Measurements from ENCODE around the gene FGFR2.

DNA sequence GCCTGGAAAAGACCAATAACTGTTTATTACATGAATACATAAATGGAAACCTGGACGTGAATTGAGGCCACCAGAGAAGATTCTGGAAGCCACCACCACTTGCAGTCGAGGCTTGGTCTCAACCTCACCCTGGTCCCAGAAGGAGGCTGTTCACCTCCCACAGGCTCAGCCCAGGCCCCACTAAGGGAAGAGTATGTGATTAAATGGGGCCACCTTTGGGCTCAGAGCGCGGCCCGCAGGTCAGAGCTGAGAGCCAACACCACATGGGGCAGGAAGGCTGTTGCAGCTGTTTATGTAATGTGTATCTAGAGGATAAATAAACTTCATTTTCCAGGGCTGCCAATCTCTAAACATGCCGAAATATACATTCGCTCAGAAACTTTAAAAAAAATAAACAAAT lies 17.6 kb upstream of the FGFR2 start:
- no peak for TF ChIP-seq POLR2A (IDR thresholded peaks at IDR 0.05; ENCODE audit: extremely low read depth, insufficient read length)
- TF ChIP-seq CTCF (IDR thresholded peaks at IDR 0.05; ENCODE audit: low read depth, low read length), result no peak
- TF ChIP-seq MAX (IDR thresholded peaks at IDR 0.05; ENCODE audit: low read depth, low read length), result no peak

All from NB4 (cell line).